MM.1S (cell line): Measurements from ENCODE around the gene CARD10.

ENCODE experiments used
- DNase-seq: peaks from one replicate; pipeline ENCODE4 v3.0.0-alpha.2; 2015
- H2AFZ ChIP-seq: fragments of 300-600 bp; sonication (generic); 2 replicates; pipeline ENCODE4 v1.6.0; 2016; ENCODE audit warnings: antibody characterized with exemption, low read length
- H3F3A ChIP-seq: fragments of 300-600 bp; sonication (generic); 2 replicates; pipeline ENCODE4 v1.6.1; 2016; ENCODE audit warnings: mild to moderate bottlenecking, antibody characterized with exemption, low read length, moderate library complexity, mixed read lengths; ENCODE audit not compliant: insufficient read depth
- H3K27ac ChIP-seq: fragments of 300-600 bp; sonication (generic); 2 replicates; pipeline ENCODE4 v1.5.1; 2016; ENCODE audit warnings: mild to moderate bottlenecking, low read length
- H3K27me3 ChIP-seq: fragments of 300-600 bp; sonication (generic); replicated peaks from 2 replicates; pipeline ENCODE4 v1.6.0; 2016; ENCODE audit warnings: low read length; ENCODE audit not compliant: insufficient read depth
- H3K36me3 ChIP-seq: fragments of 300-600 bp; sonication (generic); replicated peaks from 2 replicates; pipeline ENCODE4 v1.6.1; 2016; ENCODE audit warnings: mild to moderate bottlenecking, low read length, mixed read lengths; ENCODE audit not compliant: insufficient read depth
- H3K4me1 ChIP-seq: fragments of 300-600 bp; sonication (generic); 2 replicates; pipeline ENCODE4 v1.6.1; 2016; ENCODE audit warnings: low read length, mixed read lengths
- H3K4me2 ChIP-seq: fragments of 300-600 bp; sonication (generic); 2 replicates; pipeline ENCODE4 v1.6.0; 2016; ENCODE audit warnings: low read depth, low read length
- H3K4me3 ChIP-seq: fragments of 300-600 bp; sonication (generic); 2 replicates; pipeline ENCODE4 v1.5.1; 2016; ENCODE audit warnings: low read length, mixed read lengths
- H3K79me2 ChIP-seq: fragments of 300-600 bp; sonication (generic); 2 replicates; pipeline ENCODE4 v1.6.1; 2016; ENCODE audit warnings: mixed run types, low read length, mixed read lengths
- H3K9ac ChIP-seq: fragments of 300-600 bp; sonication (generic); 2 replicates; pipeline ENCODE4 v1.6.1; 2016; ENCODE audit warnings: low read length, mixed read lengths
- H3K9me2 ChIP-seq: fragments of 300-600 bp; sonication (generic); replicated peaks from 2 replicates; pipeline ENCODE4 v1.6.1; 2016; ENCODE audit warnings: mild to moderate bottlenecking, low read length, mixed read lengths; ENCODE audit not compliant: insufficient read depth
- H3K9me3 ChIP-seq: fragments of 300-600 bp; sonication (generic); replicated peaks from 2 replicates; pipeline ENCODE4 v1.6.1; 2016; ENCODE audit warnings: mild to moderate bottlenecking, low read length, mixed read lengths; ENCODE audit not compliant: insufficient read depth
- H4K20me1 ChIP-seq: fragments of 300-600 bp; sonication (generic); 2 replicates; pipeline ENCODE4 v1.6.1; 2016; ENCODE audit warnings: mild to moderate bottlenecking, low read length, moderate library complexity, mixed read lengths; ENCODE audit not compliant: insufficient read depth
- EZH2 ChIP-seq: fragments of 300-600 bp; sonication (generic); optimal IDR thresholded peaks from 2 replicates; pipeline ENCODE3; 2017; ENCODE audit warnings: low read depth, mild to moderate bottlenecking, antibody characterized with exemption, low read length, mixed read lengths
- EZH2phosphoT487 ChIP-seq: fragments of 300-600 bp; sonication (generic); IDR thresholded peaks from 2 replicates; pipeline ENCODE4 v1.6.1; 2018; ENCODE audit warnings: antibody characterized with exemption, low read length
- TF ChIP-seq, protein P1 (sequence below): fragments of 300-600 bp; sonication (generic); IDR thresholded peaks from 2 replicates; pipeline ENCODE4 v1.5.1; 2016; ENCODE audit warnings: antibody characterized with exemption, low read length, mixed read lengths

Gene CARD10

GRCh38 chr22:37520776-37521191 is 1.6 kb upstream of the CARD10 start:
- H3K27ac ChIP-seq: no peak overlapping the region
- H3K9me3 ChIP-seq: no peaks in the 10 kb centered on the region
- no peak for DNase-seq
- no peaks in the 10 kb centered on the region for H3K79me2 ChIP-seq
- no peaks in the 10 kb centered on the region for H3F3A ChIP-seq
- H3K9me2 ChIP-seq: no peaks in the 10 kb centered on the region
- H3K4me2 ChIP-seq: no peak overlapping the region
- peaks cover 91% of the 10 kb centered on the region for H3K27me3 ChIP-seq
- no peak for TF ChIP-seq EZH2phosphoT487
- TF ChIP-seq, protein P1, sequence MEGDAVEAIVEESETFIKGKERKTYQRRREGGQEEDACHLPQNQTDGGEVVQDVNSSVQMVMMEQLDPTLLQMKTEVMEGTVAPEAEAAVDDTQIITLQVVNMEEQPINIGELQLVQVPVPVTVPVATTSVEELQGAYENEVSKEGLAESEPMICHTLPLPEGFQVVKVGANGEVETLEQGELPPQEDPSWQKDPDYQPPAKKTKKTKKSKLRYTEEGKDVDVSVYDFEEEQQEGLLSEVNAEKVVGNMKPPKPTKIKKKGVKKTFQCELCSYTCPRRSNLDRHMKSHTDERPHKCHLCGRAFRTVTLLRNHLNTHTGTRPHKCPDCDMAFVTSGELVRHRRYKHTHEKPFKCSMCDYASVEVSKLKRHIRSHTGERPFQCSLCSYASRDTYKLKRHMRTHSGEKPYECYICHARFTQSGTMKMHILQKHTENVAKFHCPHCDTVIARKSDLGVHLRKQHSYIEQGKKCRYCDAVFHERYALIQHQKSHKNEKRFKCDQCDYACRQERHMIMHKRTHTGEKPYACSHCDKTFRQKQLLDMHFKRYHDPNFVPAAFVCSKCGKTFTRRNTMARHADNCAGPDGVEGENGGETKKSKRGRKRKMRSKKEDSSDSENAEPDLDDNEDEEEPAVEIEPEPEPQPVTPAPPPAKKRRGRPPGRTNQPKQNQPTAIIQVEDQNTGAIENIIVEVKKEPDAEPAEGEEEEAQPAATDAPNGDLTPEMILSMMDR: no peak
- TF ChIP-seq EZH2: no peak
- no peaks in the 10 kb centered on the region for H4K20me1 ChIP-seq
- no peak overlapping the region for H2AFZ ChIP-seq
- H3K9ac ChIP-seq: no peak overlapping the region
- no peaks in the 10 kb centered on the region for H3K4me1 ChIP-seq
- H3K4me3 ChIP-seq: no peak overlapping the region
- H3K36me3 ChIP-seq: no peaks in the 10 kb centered on the region

DNA sequence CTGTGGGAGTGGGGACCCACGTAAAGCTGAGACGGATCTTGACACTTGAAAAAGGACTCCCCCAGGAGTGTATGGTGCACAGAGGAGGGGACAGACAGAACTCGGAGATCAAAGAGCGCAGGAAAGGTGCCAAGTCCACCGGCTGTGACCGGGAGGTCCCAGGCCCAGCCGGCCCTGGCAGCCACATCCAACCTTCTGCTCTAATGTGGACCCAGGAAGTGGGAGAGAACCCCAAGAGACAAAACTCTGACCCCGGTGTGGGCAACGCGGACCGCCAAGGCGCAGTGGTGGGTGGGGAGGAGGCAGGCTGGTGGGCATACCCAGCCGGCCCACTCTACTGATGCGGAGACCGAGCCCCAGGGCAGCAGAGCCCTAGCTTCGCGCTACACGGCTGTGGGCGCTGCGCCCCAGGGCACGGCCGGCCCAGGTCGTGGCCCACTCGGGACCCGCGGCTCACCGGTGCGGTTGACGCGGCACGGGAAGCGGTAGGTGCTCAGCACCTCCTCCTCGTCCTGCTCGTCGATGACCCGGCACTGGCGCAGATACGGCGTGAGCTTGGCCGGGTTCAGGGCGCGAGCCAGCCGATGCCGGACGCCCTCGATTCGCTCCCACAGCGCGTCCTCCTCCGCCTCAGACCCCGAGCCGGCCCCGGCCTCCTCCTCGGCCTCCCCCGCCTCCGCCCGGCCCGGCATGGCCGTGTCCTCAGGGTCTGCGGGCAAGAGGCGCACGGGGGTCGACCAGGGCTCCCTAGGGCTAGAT is 527 bp downstream of the CARD10 start:
- Histone ChIP-seq H3K9me3 (no peaks in the 10 kb centered on the region), H4K20me1 (no peaks in the 10 kb centered on the region), H3K4me1 (no peaks in the 10 kb centered on the region), H3F3A (no peaks in the 10 kb centered on the region), H3K9ac (no peak overlapping the region), H3K27ac (no peak overlapping the region), H3K27me3 (peaks cover 87% of the 10 kb centered on the region), H3K79me2 (no peaks in the 10 kb centered on the region), H3K4me2 (peak overlapping the region; percentile 60), H3K4me3 (no peak overlapping the region; the same call in 1 of the 2 replicates), H3K36me3 (no peaks in the 10 kb centered on the region), H2AFZ (no peak overlapping the region), H3K9me2 (no peaks in the 10 kb centered on the region)
- no peak for DNase-seq
- TF ChIP-seq EZH2phosphoT487 (no peak), EZH2 (no peak)
- TF ChIP-seq, protein P1: no peak

DNA sequence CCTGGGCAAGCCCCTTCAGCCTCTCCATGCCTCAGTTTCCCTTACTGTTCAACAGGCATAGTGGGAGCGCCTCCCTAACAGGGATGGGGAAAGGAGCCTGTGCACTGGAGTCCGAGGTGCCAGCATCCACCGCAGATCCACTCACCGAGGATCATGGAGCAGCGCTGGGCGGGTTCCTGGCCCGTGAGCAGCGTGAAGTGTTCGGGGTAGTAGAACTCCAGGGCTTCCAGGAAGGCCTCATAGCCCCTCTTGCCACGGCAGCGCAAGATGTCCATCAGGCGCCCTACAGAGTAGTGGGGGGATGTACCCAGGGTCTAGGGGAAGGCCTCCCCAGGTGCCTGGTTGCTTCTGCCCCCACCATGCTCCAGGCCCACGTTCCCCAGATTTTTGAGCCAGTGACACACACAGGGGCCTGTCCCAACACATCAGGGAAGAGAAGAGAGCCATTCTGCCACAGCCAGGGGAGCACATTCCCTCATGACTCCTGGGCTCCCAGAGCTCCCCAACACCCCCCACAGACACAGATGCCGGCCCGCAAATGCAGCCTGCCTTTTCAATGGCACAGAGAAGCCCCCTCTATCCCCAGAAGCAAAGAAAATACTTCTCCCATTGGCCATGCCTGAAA is 1.3 kb downstream of the CARD10 start:
- Histone ChIP-seq H3K36me3 (no peaks in the 10 kb centered on the region), H2AFZ (no peak overlapping the region), H3K4me2 (no peak overlapping the region), H4K20me1 (no peaks in the 10 kb centered on the region), H3K9me2 (no peaks in the 10 kb centered on the region), H3F3A (no peaks in the 10 kb centered on the region), H3K27me3 (peaks cover 87% of the 10 kb centered on the region), H3K27ac (no peak overlapping the region), H3K9ac (no peak overlapping the region), H3K4me1 (no peaks in the 10 kb centered on the region), H3K79me2 (no peaks in the 10 kb centered on the region), H3K9me3 (no peaks in the 10 kb centered on the region), H3K4me3 (no peak overlapping the region)
- DNase-seq: no peak
- no peak for TF ChIP-seq EZH2phosphoT487
- TF ChIP-seq, protein P1: no peak
